Thyroid gland (tissue), 4 donors: ENCODE results near the gene VWA3B.

Experiments used
- CTCF ChIP-seq, 6 experiments: fragments of 200-600 bp in 3 of 6; fragments of 450-650 bp in 3 of 6; sonication (generic) in 3 of 6; IDR thresholded peaks; one replicate each; pipeline ENCODE4 v1.5.1; 2016 to 2019; ENCODE audit warnings: antibody characterized with exemption in 6 of 6, mild to moderate bottlenecking in 2 of 6, inconsistent platforms in 1 of 6, moderate library complexity in 1 of 6
- POLR2A ChIP-seq, 2 donors: fragments of 450-650 bp; IDR thresholded peaks; one replicate each; pipeline ENCODE4 v1.6.1; 2017; ENCODE audit warnings: antibody characterized with exemption in 2 of 2, mild to moderate bottlenecking in 2 of 2, moderate library complexity in 1 of 2

GRCh38 chr2:98157557-98157956 is 70.6 kb downstream of the VWA3B start:
- no peak for TF ChIP-seq POLR2A (IDR thresholded peaks at IDR 0.05)
- TF ChIP-seq CTCF (IDR thresholded peaks at IDR 0.05), result no peak
